ENCODE measurements around the gene CXCR2.
A peak's percentile ranks its signal among the peaks of the same experiment; 100 is the strongest.
"Not testable (repeated sequence)": the region's sequence is repeated elsewhere in the genome, so short reads cannot be mapped to it uniquely, and the experiment has no call there.

CXCR2 gene

DNA sequence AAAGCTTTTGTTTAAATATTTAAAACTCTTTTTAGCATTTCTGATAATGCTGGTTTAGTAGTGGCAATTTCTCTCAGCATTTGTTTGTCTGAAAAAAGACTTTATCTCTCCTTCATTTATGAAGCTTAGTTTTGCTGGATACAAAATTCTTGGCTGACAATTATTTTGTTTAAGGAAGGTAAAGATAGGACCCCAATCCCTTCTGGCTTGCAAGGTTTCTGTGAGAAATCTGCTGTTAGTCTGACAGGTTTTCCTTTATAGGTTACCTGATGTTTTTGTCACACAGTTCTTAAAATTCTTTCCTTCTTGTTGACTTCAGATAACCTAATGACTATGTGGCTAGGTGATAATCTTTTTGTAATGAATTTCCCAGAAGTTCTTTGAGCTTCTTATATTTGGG lies 3.5 kb upstream of the CXCR2 start:
- Mint-ChIP-seq H3K27me3 (peaks cover 21% of the 10 kb centered on the region), H3K4me1 (peaks cover 11% of the 10 kb centered on the region), H3K9me3 (peaks cover 12 to 17% of the 10 kb centered on the region in 2 donors)
- not testable (repeated sequence) for H3K4me3 Mint-ChIP-seq, ATAC-seq, DNase-seq, H3K27ac Mint-ChIP-seq

DNA sequence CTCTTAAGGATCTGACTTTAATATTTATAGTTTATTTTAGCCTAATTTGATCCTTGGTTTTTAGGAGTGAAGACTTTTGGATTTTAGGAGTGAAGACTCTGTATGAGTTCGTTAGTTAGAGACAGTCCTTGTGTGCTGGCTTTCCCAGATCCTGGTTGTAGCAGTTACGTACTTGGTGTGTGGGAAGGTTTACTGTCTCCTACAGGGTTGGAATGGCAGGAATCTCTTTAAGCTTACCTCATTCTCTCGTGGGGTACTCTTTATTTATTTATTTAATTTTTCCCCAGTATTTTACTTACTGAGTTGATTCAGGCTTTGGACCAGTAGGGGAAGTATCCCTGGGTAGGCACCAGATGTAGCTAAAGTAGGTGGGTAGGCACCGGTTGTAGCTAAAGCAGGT lies 1.8 kb upstream of the CXCR2 start:
- peaks cover 11% of the 10 kb centered on the region for H3K4me1 Mint-ChIP-seq
- DNase-seq (no peak), ATAC-seq (no peak)
- peaks cover 29% of the 10 kb centered on the region for H3K27me3 Mint-ChIP-seq
- H3K4me3 Mint-ChIP-seq, result no peak overlapping the region
- H3K27ac Mint-ChIP-seq, result no peak overlapping the region
- H3K9me3 Mint-ChIP-seq, result peaks cover under 1 to 6% of the 10 kb centered on the region in 2 donors

DNA sequence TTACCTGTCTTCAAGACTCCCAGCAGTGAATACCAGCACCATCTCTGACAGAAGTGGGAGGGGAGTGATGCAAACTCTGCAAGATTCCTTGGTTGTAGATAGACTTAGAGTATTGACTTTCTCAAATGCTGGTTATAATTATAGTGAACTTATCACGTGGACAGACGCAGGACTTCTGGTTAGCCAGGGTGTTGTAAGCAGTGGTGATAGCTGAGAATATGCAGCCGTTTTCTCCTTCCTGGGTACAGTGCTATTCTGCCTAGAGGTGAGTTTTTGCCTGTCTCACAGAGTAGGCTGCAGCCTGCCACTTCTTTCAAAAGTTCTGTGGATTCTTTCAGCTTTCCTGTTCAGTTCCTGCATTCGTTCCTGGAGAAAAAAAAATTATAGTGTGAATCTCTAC lies 733 bp upstream of the CXCR2 start:
- H3K4me1 Mint-ChIP-seq, result peaks cover 11% of the 10 kb centered on the region
- peaks cover 0 to 4% of the 10 kb centered on the region in 2 donors for H3K9me3 Mint-ChIP-seq
- H3K27me3 Mint-ChIP-seq, result peaks cover 30% of the 10 kb centered on the region
- peak overlapping the region in 1 of 2 donors; percentile 93 for H3K27ac Mint-ChIP-seq
- DNase-seq (no peak), ATAC-seq (no peak)
- H3K4me3 Mint-ChIP-seq, result no peak overlapping the region

DNA sequence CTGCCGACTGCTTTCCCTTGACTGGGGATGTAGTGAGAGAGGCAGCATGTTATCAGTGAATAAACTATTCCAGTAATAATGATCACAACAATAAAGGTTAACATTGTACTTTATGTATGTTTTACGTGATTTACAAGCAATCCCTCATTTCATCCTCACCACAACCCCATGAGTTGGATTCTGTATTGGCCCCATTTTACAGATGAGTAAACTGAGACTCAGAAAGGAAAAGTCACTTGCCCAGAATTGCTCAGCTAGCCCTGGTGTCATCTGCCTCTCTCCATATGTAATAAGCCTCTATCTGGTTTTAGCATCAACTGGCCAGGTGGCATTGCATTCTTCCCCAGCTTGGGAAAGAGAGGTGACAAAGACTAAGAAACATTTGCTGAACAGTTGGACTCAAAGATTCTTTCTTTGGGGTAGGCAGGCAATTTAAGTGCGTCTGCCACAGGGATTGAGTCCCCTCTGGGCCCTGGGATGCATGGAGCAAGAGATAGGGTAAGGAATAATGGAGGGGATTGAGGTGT lies 2.2 kb downstream of the CXCR2 start:
- Mint-ChIP-seq H3K27ac (no peak overlapping the region), H3K4me3 (no peak overlapping the region), H3K27me3 (peaks cover 26% of the 10 kb centered on the region), H3K9me3 (no peaks in the 10 kb centered on the region), H3K4me1 (peaks cover 11% of the 10 kb centered on the region)
- DNase-seq (no peak), ATAC-seq (no peak)

DNA sequence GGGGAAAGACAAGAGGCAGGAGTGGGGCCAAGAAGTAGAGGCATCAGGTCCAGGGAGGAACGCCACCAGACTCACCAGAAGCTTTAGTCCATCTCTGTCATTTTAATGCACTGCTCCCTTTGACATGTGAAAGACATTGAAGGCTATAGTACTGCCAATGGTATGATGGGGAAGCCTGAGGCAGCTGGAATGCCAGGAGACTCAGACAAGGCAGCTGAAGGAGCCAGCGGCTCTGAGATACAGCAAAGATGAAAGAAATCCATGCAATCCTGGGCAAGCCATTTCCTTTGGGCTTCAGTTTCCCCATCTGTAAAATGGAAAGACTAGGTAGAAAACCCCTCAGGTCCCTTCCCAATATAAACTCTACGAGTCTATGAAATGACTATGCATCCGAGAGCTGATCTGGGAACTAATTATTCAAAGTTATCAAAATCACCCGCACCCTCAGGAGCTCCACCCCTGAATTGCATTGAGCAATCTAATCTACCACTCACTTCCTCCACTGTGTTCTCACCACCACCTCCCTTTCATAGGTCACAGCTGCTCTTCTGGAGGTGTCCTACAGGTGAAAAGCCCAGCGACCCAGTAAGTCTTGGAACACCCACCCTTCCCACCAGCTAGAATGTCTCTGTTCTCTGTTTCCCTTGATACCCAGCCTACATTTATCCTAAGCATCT lies 3.1 kb downstream of the CXCR2 start:
- no peak overlapping the region for H3K27ac Mint-ChIP-seq
- DNase-seq (no peak), ATAC-seq (peak; percentile 12)
- H3K4me1 Mint-ChIP-seq, result peaks cover 11% of the 10 kb centered on the region
- no peaks in the 10 kb centered on the region for H3K9me3 Mint-ChIP-seq
- H3K27me3 Mint-ChIP-seq, result peaks cover 26% of the 10 kb centered on the region
- H3K4me3 Mint-ChIP-seq, result no peak overlapping the region

DNA sequence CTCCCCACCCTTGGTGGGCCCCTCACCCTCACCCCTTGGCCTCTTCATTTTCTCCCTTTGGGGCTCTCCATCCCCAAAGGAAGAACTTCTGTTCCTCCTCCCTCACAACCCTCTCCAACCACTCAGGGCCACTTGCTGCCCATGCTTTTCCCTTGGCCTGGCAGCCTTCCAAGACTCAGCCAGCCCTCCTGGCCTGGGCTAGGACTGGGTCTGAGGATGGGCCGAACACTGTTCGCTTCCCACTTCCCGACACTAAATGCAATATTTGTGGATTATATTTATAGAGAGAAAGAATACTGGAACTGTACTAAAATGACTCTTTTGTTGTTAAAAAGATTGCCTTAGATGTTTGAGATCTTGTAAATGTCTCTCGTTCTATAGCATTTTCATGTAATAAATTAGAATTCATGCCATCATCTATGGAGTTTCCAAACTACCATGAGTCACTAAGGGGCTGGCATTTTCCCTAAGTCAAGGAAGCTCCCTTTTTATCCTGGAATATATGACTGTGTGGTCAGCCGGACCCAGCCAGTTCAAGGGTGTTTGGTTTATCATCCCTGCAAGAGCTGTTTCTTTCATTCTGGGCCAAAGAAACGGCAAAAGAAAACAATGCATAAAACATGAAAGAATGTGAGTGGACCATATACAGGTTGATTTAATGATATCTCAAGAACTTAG lies 3.8 kb downstream of the CXCR2 start:
- peaks cover 11% of the 10 kb centered on the region for H3K4me1 Mint-ChIP-seq
- H3K27ac Mint-ChIP-seq, result no peak overlapping the region
- no peak overlapping the region for H3K4me3 Mint-ChIP-seq
- H3K9me3 Mint-ChIP-seq, result no peaks in the 10 kb centered on the region
- ATAC-seq (no peak), DNase-seq (no peak)
- peaks cover 26% of the 10 kb centered on the region for H3K27me3 Mint-ChIP-seq

DNA sequence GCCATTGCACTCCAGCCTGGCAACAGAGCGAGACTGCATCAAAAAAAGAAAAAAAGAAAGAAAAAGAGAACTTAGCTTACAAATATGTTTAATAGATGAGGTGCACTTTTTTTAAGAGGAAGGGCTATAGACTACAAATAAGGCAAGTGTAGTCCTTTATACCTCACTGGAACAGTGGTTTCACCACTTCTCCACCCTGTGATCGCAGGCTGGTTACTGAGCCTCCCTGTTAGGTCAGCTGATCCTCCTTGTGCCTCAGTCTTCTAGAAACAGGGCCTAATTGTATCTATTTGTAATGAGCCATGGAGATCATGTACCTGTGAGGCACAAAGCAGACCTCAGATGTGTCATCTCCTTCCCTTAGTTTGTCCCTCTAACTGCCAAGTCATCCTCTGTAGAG lies 4.5 kb downstream of the CXCR2 start:
- peaks cover 27% of the 10 kb centered on the region for H3K27me3 Mint-ChIP-seq
- peaks cover 9% of the 10 kb centered on the region for H3K4me1 Mint-ChIP-seq
- H3K9me3 Mint-ChIP-seq, result no peaks in the 10 kb centered on the region
- H3K27ac Mint-ChIP-seq, result peak overlapping the region in 1 of 2 donors; percentile 34
- no peak overlapping the region for H3K4me3 Mint-ChIP-seq
- ATAC-seq (no peak), DNase-seq (no peak)

DNA sequence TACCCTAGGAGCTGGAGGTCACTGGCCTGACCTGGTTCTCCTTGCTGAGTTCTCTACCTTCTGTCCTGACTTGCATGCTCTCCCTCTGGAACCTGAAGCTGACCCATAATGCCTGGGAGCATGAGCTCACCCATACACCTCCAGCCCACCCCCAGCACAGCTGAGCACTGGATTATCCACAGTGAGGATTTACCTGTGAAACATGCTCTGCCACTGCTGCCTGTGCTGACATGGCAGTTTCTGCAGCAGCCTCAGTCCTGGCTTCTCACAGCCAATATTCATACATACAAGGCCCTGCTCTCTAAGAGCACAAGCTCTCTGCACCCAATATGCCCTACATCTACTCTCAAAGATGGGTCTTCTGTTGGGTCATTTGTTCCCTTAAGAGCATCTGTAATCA lies 5.0 kb downstream of the CXCR2 start:
- Mint-ChIP-seq H3K27ac (peak overlapping the region in 1 of 2 donors; percentile 34), H3K27me3 (peaks cover 27% of the 10 kb centered on the region), H3K4me1 (peaks cover 4% of the 10 kb centered on the region), H3K4me3 (no peak overlapping the region), H3K9me3 (no peaks in the 10 kb centered on the region)
- no peak for DNase-seq
- no peak for ATAC-seq

DNA sequence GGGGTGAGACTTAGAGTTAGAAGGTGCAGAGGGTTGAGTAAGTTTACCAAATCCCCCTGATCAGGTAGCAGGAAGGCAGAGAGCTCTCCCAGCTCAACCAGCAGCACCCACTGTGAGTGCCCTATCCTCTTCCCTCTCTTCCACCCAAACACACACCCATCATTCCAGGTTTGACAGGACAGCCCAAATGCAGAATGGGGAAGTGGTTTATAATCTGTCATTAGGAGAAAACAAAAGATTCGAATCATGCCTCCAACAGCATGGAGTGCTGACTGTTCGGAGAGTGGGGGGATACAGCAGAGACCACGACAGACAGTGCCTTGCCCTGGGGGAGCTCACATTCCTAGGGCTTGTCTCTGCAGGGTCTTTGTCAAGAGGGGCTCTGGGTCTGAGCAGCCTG lies 11.7 kb downstream of the CXCR2 start:
- Mint-ChIP-seq H3K27me3 (peaks cover 50% of the 10 kb centered on the region), H3K9me3 (no peaks in the 10 kb centered on the region), H3K4me1 (no peaks in the 10 kb centered on the region), H3K27ac (no peak overlapping the region), H3K4me3 (no peak overlapping the region)
- DNase-seq (no peak), ATAC-seq (no peak)

DNA sequence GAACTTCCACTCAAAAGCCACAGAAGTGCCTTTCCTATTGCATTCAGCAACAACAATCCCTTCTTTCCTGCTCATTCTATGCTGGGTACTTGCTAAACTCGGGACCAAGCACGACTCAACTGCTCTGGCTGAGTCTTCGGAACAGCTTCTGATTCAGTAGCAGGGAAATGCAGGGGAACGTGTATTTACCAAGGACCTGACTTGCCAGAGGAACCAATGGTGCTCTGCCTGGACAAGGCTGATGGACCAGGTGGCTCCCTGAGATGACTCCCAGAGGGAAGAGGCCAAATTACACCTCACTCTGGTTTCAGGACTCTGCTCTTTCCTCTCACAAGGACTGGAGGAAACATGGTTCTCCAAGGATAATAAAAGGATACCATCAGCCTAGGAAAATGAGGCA lies 12.2 kb downstream of the CXCR2 start:
- H3K4me1 Mint-ChIP-seq, result no peaks in the 10 kb centered on the region
- H3K9me3 Mint-ChIP-seq, result no peaks in the 10 kb centered on the region
- ATAC-seq, result no peak
- no peak overlapping the region for H3K4me3 Mint-ChIP-seq
- H3K27me3 Mint-ChIP-seq, result peaks cover 50% of the 10 kb centered on the region
- H3K27ac Mint-ChIP-seq, result no peak overlapping the region
- DNase-seq, result no peak

DNA sequence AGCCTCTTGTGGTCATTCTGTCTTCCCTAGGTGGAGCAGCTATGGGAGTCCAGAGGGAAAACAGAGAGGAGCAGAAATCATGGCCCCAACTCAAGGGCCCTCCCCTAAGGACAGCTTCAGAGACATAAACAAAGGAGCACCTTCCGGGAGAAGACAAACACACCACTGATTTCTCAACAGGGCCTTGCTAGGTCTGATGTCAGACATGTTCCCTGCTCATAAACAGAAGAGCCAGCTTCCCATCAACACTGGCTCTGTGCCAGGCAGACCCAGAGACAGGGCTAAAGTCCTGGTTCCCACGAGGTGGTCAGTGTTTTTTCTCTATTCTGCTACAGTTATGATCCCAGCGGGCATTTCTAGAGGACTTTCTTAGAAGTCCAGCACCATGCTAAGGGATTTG lies 19.3 kb downstream of the CXCR2 start:
- Mint-ChIP-seq H3K27ac (no peak overlapping the region), H3K4me1 (no peaks in the 10 kb centered on the region), H3K9me3 (peaks cover 0 to 14% of the 10 kb centered on the region in 2 donors), H3K4me3 (no peak overlapping the region), H3K27me3 (peaks cover 9% of the 10 kb centered on the region)
- ATAC-seq, result no peak
- no peak for DNase-seq

DNA sequence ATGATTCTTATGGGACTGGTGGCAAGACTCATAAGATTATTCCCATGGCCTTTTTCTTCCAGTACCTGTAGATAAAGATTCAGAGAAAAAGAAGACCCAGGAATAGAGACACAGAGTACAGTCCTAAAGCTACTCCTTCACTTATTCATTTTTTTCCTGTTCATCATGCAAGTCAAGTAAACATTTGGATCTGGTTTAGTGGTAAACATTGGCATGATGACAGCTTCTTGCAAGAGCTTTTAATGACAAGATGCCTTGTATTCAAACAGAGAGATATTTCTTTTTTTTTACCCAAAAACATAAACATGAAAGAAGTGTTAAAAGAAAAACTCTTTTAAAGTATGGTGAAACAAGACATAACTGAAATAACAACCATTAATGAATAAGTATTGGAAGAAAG lies 20.2 kb downstream of the CXCR2 start:
- no peak for DNase-seq
- no peak overlapping the region for H3K4me3 Mint-ChIP-seq
- H3K4me1 Mint-ChIP-seq, result no peaks in the 10 kb centered on the region
- H3K27me3 Mint-ChIP-seq, result peaks cover 9% of the 10 kb centered on the region
- peaks cover 0 to 14% of the 10 kb centered on the region in 2 donors for H3K9me3 Mint-ChIP-seq
- no peak overlapping the region for H3K27ac Mint-ChIP-seq
- ATAC-seq, result no peak

DNA sequence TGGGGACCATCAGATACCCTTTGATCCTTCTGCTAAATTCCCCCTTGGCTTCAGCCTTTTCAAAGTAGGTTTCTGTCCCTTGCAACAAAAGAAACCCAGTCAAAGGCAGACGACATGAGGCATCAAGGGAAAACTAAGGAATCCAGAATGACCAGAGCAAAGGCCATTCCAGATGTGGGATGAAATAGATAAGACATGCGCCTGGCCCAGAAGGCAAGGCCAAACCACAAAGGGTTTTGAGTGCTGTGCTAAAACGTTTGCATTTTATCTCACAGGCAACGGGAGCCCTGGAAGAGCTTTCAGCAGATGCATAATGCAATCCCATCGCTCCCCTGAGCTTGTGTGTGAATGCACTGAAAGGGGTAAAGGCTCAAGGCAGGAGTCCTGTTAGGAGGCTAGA lies 23.3 kb downstream of the CXCR2 start:
- DNase-seq (no peak), ATAC-seq (no peak)
- H3K9me3 Mint-ChIP-seq, result peaks cover 0 to 14% of the 10 kb centered on the region in 2 donors
- H3K4me1 Mint-ChIP-seq, result peaks cover 7% of the 10 kb centered on the region
- H3K27me3 Mint-ChIP-seq, result peaks cover 9% of the 10 kb centered on the region
- H3K4me3 Mint-ChIP-seq, result no peak overlapping the region
- H3K27ac Mint-ChIP-seq, result no peak overlapping the region

DNA sequence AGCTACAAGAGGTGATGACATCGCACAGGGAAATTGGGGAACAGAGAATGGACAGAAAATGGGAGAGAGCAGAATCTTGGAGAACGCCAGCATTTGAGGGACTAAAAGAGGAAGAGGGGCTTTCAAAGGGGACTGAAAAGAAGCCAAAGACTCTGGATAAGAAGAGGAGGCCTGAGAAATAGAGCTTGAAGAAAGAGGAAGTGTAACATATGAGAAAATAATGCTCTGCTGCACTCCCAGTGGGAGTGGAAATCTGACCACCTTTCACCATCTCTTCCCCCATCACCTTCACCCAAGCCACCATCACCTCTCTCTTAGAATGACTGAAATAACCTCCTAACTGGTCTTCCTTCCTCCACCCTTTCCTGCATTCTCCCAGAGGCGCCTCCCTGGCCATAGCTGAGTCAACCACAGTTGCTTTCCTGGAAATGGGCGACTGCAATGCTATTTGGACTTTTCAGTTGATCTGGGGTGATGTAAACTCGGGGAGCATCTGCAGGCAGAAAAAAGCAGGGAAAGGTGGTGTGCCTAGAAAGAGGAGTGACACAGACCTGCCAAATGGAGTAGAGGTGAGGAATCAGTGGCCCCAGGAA lies 24.1 kb downstream of the CXCR2 start:
- no peak overlapping the region for H3K4me3 Mint-ChIP-seq
- peaks cover 9% of the 10 kb centered on the region for H3K27me3 Mint-ChIP-seq
- peaks cover 7% of the 10 kb centered on the region for H3K4me1 Mint-ChIP-seq
- no peak overlapping the region for H3K27ac Mint-ChIP-seq
- ATAC-seq (no peak), DNase-seq (no peak)
- peaks cover 0 to 10% of the 10 kb centered on the region in 2 donors for H3K9me3 Mint-ChIP-seq

DNA sequence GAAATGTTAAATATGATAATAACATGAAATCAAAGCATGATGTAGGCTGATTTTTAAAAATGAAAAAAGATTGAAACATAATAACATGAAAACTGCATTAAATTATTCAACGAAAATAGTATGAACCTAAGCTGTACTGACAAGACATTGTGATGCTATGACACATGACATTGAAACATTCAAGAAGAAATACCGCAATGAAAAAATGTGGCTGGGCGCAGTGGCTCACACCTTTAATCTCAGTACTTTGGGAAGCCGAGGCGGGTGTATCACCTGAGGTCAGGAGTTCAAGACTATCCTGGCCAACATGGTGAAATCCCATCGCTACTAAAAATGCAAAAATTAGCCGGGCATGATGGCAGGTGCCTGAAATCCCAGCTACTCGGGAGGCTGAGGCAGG lies 26.3 kb downstream of the CXCR2 start:
- Mint-ChIP-seq H3K27me3 (peaks cover 9% of the 10 kb centered on the region), H3K9me3 (no peaks in the 10 kb centered on the region), H3K4me1 (peaks cover 7% of the 10 kb centered on the region), H3K4me3 (no peak overlapping the region), H3K27ac (no peak overlapping the region)
- no peak for ATAC-seq
- DNase-seq, result no peak

DNA sequence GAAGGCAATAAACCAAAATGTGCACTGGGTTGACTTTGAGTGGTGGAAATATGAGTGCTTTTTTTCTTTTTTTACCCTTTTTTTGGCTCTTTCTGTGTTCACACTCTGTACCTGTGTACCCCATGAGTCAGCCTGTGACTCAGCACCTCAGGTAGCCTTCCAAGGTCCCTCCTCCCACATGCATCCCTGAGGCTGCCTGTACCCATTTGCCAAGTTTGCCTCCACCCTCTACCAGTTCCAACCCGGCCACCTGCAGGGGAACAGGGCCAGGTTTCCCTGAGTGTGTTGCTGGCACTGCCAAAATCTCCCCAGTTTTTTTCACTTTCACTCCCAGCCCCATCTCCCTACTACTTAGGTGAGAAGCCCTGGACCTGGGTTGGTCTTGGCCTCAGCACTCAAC lies 26.9 kb downstream of the CXCR2 start:
- Mint-ChIP-seq H3K4me1 (peaks cover 7% of the 10 kb centered on the region), H3K27me3 (peaks cover 9% of the 10 kb centered on the region), H3K9me3 (no peaks in the 10 kb centered on the region), H3K4me3 (no peak overlapping the region), H3K27ac (no peak overlapping the region)
- DNase-seq (no peak), ATAC-seq (no peak)
